HG03135 (cell line): ENCODE measurements around the gene FXYD3.

Experiments used
- ATAC-seq: cut with Tn5 transposase; IDR thresholded peaks from one replicate; pipeline ENCODE4 v1.9.1; 2021; ENCODE audit warnings: mild to moderate bottlenecking, moderate library complexity; ENCODE audit not compliant: unreplicated experiment

The FXYD3 gene

DNA sequence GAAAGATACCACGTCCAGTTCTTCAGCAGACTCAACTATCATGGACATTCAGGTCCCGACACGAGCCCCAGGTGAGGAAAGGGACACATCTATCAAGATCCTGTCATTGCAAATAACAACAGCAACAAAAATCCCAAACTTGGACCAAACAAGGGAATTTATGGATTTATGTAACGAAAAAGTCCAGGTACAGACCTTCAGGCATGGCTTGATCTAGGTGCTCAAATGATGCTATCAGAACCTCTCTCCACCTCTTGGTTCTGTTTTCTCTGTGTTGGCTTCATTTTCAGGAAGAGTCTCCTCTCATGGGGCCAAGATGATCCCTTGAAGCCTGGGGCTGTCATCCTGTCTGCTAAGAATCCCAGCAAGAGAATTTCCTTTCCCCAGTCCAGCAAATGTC is 41.8 kb downstream of the FXYD3 start:
- no peak for ATAC-seq

DNA sequence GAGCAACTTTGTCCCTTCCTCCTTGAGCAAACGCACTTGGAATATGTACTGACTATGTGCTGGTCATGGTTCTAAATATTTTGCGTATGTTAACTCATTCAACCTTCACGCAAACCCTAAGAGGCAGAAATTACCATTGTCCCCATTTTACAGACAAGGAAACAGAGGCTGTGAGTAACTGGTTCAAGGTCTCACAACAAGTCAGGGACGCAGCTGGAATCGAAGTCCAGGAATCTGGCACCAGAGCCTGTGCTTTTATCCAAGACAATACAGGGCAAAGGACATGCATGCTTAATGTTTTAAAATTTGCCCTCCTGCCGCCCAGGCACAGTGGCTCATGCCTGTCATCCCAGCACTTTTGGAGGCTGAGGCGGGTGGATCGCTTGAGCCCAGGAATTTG is 44.0 kb downstream of the FXYD3 start:
- no peak for ATAC-seq

DNA sequence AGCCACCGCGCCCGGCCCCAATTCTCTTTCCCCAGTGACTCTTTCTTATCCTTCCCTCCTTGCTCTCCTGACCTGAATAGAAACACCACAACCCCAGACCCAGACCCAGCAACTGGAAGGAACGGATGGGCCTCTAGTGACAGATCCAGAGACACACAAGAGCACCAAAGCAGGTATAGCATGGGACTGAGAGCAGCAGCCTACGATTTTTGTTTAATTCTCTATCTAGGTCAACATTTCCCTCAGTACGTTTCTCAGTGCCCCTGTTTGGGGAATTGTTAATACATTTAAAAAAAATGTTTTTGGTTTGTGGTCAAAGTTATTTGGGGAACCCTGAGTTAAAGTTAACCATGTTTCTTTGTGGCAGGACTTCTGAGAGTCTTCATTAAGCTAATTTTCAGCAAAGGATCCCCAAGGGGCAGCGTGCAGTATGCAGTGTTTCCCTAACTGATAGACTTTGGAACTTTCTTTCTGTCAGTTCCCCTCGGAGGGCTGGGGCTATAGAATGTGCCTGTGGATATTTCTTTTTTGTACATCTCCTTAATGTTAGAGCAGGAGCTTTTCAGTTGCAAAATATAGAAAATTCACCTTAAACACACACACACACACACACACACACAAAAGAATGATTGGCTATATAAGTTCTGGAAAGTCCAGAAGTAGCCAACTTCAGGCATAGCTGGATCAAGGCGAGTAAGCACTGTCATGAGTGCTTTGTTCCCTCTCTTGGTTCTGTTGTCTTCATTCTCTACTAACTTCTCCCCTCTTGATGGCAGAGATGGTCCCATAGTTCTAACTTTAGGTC is 45.2 kb downstream of the FXYD3 start:
- ATAC-seq: no peak

DNA sequence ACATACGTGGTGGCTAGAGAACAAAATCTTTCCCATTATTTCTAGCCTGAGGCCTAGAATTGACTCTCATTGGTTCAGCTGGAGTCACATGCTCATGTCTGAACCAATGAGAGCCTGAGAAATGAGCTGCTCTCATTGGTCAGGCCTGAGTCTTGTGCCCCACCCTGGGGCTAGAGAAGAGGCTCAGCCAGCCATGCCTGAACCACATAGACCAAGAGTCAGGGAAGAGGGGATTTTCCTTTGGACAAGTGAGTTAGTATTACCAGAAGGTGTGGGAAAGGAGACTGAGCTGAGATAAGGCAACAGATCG is 45.8 kb downstream of the FXYD3 start:
- ATAC-seq: no peak

DNA sequence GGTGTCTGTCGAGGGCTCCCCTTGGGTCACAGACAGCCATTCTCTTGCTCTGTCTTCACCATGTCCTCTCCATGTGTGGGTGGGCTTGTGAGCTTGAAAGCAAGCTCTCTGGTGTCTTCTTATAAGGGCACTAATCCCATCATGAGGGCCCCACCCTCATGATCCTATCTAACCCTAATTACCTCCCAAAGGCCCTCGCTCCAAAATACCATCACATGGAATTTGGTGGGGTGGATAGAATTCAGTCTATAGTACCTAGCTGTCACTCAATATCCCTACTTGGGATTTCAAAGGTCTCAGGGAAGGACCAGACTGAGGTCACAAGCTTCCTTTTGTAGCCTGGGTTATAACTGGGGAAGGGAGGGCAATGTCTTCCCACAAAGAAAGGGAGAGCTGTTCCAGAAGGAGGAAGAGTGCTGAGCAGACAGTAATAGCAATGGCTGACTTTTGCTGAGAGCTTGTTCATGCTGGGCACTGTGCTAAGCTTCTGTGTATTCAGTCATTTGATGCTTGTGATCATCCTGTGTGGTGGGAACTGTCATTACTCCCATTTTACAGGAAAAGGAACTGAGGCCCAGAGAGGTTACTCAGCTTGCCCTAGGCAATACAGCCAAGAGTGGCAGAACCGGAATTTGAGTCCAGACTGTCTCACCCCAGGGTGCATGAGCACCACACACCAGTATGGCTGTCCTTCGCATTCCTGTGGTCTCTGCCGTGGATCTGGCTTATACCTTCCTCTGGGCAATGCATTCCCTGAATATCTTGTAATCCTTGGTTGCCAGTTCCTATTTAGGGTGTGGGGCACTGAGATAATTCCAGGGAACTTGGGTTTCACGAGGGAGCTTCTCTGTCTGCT is 47.1 kb downstream of the FXYD3 start:
- no peak for ATAC-seq

DNA sequence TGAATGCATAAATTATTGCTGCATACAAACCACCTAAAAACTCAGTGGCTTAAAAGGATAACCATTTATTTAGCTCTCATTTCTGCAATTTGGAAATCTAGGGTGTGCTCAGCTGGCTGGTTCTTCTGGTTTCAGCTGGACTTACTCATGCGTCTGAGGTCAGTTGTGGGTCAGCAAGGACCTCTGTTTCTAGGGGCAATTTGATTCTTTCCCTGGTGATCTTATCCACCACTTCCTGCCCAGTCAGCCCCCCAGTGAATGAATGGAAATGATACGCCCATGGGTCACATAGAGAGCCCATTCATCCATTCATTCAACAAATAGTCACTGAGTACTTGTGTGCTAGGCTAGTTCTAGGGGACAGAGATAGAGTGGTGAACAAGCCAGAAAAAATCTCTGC is 48.8 kb downstream of the FXYD3 start:
- no peak for ATAC-seq

DNA sequence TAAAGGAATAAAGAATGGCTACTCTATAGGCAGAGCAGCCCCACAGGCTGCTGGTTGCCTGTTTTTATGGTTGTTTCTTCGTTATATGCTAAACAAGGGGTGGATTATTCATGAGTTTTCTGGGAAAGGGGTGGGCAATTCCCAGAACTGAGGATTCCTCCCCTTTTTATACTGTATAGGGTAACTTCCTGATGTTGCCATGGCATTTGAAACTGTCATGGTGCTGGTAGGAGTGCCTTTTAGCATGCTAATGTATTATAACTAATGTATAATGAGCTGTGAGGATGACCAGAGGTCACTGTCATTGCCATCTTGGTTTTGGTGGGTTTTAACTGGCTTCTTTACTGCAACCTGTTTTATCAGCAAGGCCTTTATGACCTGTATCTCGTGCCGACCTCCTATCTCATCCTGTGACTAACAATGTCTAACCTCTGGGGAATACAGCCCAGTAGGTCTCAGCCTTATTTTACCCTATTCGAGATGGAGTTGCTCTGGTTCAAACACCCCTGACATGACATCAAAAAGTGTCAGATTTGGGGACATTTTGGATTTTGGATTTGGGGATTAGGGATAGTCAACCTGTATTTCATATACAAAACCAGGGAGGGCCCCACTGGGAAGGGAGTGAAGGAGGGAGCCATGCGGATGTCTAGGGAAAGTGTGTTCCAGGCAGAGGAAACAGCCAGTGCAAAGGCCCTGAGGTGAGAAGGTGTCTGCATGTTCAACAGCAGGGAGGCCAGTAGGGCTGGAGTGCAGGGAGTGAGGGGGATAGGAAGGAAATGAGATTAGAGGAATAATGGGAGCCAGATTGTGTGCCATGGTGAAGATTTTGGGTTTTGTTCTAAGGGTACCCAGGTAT is 49.8 kb downstream of the FXYD3 start:
- no peak for ATAC-seq

DNA sequence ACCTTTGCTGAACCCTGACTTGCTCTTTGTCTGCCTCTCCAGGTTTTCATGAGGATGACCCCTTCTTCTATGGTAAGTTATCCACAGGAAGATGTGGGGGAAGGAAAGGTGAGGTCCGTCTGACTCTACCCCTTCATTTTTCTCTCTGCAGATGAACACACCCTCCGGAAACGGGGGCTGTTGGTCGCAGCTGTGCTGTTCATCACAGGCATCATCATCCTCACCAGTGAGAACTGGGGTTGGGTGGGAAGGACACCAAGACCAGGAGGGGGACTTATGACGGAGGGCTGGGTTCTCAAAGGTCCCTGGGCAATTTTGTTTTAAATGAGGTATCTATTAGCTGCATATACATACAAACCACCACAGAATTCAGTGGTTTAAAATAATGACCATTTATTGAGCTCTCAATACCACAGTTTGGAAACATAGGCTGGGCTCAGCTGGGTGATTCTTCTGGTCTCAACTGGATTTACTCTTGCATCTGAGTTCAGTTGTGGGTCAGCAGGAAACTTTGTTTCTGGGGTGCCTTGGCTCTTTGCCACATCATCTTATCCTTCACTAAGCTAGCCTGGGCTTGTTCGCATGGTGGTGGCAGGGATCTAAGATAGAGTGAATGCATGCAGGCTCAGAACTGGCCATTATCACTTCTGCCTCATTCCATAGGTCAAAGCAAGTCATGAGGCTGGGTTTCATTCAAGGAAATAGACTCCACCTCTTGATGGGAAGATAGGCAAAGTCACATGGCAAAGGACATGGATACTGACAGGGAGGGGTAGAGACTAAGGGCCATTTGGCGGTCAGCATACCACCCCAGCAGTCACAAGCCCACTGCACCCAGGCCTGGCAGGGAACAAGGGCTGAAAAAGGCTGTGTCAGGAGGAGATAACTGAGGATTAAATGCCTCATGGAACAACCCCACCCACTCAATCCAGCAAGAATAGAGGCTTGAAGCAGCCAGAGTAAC is 50.8 kb downstream of the FXYD3 start:
- no peak for ATAC-seq

DNA sequence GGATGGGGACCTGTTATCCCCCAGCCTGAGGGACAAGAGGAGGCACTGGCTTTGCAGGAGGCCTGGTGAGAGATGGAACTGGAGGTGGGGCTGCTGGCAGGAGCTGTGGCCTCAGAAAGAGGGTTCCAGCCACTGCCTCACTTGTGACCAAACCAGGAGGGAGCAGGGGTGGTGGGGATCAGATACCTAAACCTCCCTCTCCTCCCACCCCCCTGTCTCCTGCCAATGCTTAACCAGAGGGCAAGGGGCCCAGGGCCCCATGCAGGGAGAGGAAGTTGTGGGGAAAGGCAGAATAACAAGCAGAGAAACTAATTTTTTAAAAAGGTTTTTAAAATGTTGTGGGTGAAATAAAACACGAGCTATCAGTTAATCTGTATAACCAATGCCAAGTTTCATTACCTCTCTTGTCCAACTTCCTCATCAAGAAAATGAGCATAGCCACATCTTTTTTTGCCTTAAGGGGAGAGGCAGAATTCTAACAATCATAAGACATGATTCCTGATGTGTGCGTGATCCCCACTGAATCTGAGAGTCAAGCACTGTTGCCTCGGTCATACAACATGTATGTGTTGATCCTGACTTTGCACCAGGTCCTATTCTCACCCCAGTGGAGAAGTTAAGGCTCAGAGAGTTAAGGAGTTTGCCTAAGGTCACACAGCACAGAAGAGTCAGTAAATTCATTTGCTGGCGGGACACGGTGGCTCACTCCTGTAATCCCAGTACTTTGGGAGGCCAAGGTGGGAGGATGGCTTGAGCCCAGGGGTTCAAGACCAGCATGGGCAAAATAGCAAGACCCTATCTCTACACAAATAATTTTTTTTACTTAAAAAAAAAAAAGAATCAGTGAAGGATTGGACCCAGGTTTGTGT is 51.9 kb downstream of the FXYD3 start:
- ATAC-seq: no peak

DNA sequence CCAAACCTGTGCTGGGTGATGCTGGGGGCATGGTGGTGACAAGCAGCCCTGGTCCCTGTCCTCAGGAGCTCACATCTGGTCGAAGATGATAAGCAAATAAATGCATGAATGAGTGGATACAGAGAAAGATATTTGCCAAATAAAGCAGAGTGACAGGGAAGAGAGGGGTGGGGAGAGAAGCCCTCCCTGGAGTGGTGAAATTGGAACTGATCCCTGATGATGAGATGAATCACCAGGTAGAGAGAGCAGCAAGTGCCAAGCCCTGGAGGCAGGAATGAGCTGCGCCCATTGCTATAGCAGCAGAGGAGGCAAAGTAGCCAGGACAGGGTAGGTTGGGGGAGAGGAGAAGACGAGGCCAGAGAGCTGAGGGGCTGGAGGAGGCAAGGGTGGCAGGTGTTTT is 52.6 kb downstream of the FXYD3 start:
- no peak for ATAC-seq

DNA sequence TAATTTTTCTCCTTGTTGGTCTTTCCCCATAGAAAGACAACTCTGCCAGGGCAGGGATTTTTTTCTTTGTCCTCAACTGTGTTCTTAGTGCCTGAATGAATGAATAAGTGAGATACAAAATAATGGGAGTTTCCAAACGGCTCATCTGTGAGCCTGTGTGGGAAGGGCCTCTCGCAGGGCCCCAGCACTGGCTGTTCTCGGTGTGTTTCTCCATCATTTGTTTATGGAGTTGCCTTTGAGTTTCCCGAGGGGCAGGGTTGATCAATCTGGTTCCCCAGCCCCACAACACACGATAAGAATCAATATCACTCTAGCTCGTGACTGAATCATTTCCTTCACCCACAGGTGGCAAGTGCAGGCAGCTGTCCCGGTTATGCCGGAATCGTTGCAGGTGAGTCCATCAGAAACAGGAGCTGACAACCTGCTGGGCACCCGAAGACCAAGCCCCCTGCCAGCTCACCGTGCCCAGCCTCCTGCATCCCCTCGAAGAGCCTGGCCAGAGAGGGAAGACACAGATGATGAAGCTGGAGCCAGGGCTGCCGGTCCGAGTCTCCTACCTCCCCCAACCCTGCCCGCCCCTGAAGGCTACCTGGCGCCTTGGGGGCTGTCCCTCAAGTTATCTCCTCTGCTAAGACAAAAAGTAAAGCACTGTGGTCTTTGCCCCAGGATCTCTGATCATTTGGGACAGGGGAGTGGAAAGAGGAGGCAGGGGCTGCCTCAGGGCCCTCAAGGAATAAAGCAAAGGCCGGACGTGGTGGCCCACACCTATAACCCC is 53.8 kb downstream of the FXYD3 start:
- ATAC-seq: no peak

DNA sequence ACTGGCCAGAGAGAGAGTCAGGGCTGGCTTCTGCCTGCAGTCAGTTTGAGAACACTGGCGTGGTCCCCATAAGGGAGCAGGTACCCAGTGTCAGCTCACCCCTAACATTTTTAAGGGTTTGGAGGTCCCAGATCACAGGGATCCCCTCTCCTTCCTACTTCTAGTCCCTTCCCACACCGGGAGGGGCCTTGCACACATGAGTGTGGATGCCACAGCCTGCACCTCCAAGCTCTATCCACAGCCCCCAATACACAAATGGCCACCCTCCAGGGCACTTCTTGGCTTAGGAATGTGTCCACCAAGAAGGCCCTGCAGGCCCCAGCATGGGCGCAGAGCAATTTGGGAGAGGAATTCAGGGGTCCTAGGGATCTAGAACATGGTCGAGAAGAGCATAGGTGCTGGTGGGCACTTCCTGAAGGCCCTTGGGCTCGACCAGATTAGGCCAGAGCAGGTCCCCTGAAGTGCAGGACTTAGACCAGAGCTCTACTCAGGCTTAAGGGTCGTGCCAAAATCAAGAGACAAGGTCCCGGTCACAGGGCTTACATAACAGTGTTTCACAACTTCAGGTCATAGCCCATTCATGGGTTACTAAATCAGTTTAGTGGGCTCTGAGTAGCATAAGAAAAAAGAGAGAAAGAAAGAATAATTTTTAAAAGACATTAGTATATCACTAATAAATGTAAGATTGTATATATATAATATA is 54.9 kb downstream of the FXYD3 start:
- ATAC-seq: no peak

DNA sequence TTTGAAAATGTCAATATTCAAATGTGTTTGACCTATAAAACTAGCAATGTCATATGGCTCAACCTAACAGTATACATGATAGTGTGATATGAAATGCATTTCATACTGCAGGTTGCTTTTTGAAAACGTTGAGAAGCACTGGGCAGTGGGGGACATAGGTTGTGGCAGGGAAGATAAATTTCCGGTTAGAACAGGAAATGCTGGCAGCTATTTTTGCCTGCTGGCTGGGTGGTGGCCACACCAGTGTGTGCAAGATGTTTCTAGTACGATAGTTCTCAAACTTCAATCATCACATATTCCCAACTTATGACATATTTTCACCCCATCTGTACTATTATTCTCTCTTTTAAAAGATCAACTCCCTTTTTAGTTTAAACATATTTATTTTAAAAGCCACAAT is 56.1 kb downstream of the FXYD3 start:
- ATAC-seq: no peak
